ENCODE data around the gene DGKQ. TPM values are rescaled to one million over a fixed set of nuclear protein-coding genes. Genes with fewer than 3 reads are reported as not detected.

Gene DGKQ
- total RNA-seq, 1 donor from 2014 or later: 18.0 TPM

- intact Hi-C loops (cut with micrococcal nuclease): no loop called here
These were observed 9.8 kb downstream of the DGKQ start for GRCh38 chr4:963276-964225.

- intact Hi-C loops (cut with micrococcal nuclease): no loop called here
These were observed 10.8 kb downstream of the DGKQ start for GRCh38 chr4:962231-963208.

- intact Hi-C loops (cut with micrococcal nuclease): no loop called here
These were observed 11.8 kb downstream of the DGKQ start for GRCh38 chr4:961351-962230.

GRCh38 chr4:960636-961350 lies 12.6 kb downstream of the DGKQ start:
- intact Hi-C loops (cut with micrococcal nuclease): no loop called here

- intact Hi-C loops (cut with micrococcal nuclease): no loop called here
These were observed 13.2 kb downstream of the DGKQ start for GRCh38 chr4:960140-960635.

GRCh38 chr4:959338-960139 lies 13.8 kb downstream of the DGKQ start:
- intact Hi-C loops (cut with micrococcal nuclease): no loop called here

- intact Hi-C loops (cut with micrococcal nuclease): no loop called here
These were observed 14.6 kb downstream of the DGKQ start for GRCh38 chr4:958696-959337.

GRCh38 chr4:958314-958665 lies 15.1 kb downstream of the DGKQ start:
- intact Hi-C loops (cut with micrococcal nuclease): no loop called here

GRCh38 chr4:957581-958313 lies 15.6 kb downstream of the DGKQ start:
- intact Hi-C loops (cut with micrococcal nuclease): no loop called here

GRCh38 chr4:957231-957580 lies 16.2 kb downstream of the DGKQ start:
- intact Hi-C loops (cut with micrococcal nuclease): no loop called here

GRCh38 chr4:956531-957230 lies 16.7 kb downstream of the DGKQ start:
- intact Hi-C loops (cut with micrococcal nuclease): no loop called here

GRCh38 chr4:955931-956381 lies 17.4 kb downstream of the DGKQ start:
- intact Hi-C loops (cut with micrococcal nuclease): no loop called here

GRCh38 chr4:955161-955921 lies 18.0 kb downstream of the DGKQ start:
- intact Hi-C loops (cut with micrococcal nuclease): no loop called here

GRCh38 chr4:954211-955020 lies 19.0 kb downstream of the DGKQ start:
- intact Hi-C loops (cut with micrococcal nuclease): no loop called here

- intact Hi-C loops (cut with micrococcal nuclease): no loop called here
These were observed 19.8 kb downstream of the DGKQ start for GRCh38 chr4:953574-953915.
